ENCODE data around the gene KTN1.

Gene KTN1

GRCh38 chr14:55545779-55546178, 34.2 kb upstream of the KTN1 start:
- TF ChIP-seq CTCF (IDR thresholded peaks at IDR 0.05; ENCODE audit: unreplicated experiment in 3 of 3): no peak
- Mint-ChIP-seq H3K9me3 (peaks cover 8% of the 10 kb centered on the region), H3K36me3 (ENCODE audit: low read depth) (no peaks in the 10 kb centered on the region), H3K4me1 (peaks cover 20% of the 10 kb centered on the region), H3K27ac (no peak overlapping the region), H3K27me3 (ENCODE audit: low read depth) (no peaks in the 10 kb centered on the region), H3K4me3 (no peak overlapping the region)

GRCh38 chr14:55546212-55546874, 33.7 kb upstream of the KTN1 start:
- H3K27ac Mint-ChIP-seq: no peak overlapping the region
- H3K27me3 Mint-ChIP-seq (ENCODE audit: low read depth): no peaks in the 10 kb centered on the region
- no peak for TF ChIP-seq CTCF (IDR thresholded peaks at IDR 0.05; ENCODE audit: unreplicated experiment in 3 of 3)
- H3K36me3 Mint-ChIP-seq (ENCODE audit: low read depth): peaks cover 5% of the 10 kb centered on the region
- peaks cover 12% of the 10 kb centered on the region for H3K9me3 Mint-ChIP-seq
- peaks cover 20% of the 10 kb centered on the region for H3K4me1 Mint-ChIP-seq
- H3K4me3 Mint-ChIP-seq: no peak overlapping the region

GRCh38 chr14:55547650-55548315, 32.2 kb upstream of the KTN1 start:
- H3K4me1 Mint-ChIP-seq: peaks cover 12% of the 10 kb centered on the region
- TF ChIP-seq CTCF (IDR thresholded peaks at IDR 0.05; ENCODE audit: unreplicated experiment in 3 of 3): no peak
- H3K4me3 Mint-ChIP-seq: no peak overlapping the region
- H3K27me3 Mint-ChIP-seq (ENCODE audit: low read depth): no peaks in the 10 kb centered on the region
- peaks cover 16% of the 10 kb centered on the region for H3K9me3 Mint-ChIP-seq
- H3K27ac Mint-ChIP-seq: no peak overlapping the region
- peaks cover 5% of the 10 kb centered on the region for H3K36me3 Mint-ChIP-seq (ENCODE audit: low read depth)

- no peak overlapping the region for H3K27ac Mint-ChIP-seq
- peaks cover 13% of the 10 kb centered on the region for H3K4me1 Mint-ChIP-seq
- H3K27me3 Mint-ChIP-seq (ENCODE audit: low read depth): no peaks in the 10 kb centered on the region
- H3K36me3 Mint-ChIP-seq (ENCODE audit: low read depth): peaks cover 9% of the 10 kb centered on the region
- TF ChIP-seq CTCF (IDR thresholded peaks at IDR 0.05; ENCODE audit: unreplicated experiment in 3 of 3): no peak
- H3K4me3 Mint-ChIP-seq: no peak overlapping the region
- peaks cover 22% of the 10 kb centered on the region for H3K9me3 Mint-ChIP-seq
Measured at GRCh38 chr14:55553791-55554190, 26.2 kb upstream of the KTN1 start.

GRCh38 chr14:55556929-55557623, 22.9 kb upstream of the KTN1 start:
- Mint-ChIP-seq H3K4me3 (peak overlapping the region in 1 of 3 experiments; percentile 25), H3K4me1 (peaks cover 13% of the 10 kb centered on the region), H3K27me3 (ENCODE audit: low read depth) (no peaks in the 10 kb centered on the region), H3K27ac (peak overlapping the region; percentile 63 to 90 (median 85)), H3K36me3 (ENCODE audit: low read depth) (peaks cover 4% of the 10 kb centered on the region), H3K9me3 (peaks cover 9% of the 10 kb centered on the region)
- TF ChIP-seq CTCF (IDR thresholded peaks at IDR 0.05; ENCODE audit: unreplicated experiment in 3 of 3): no peak

All from nephron (organoid).